GM12873 (cell line): Measurements from ENCODE around the gene CYP20A1.

Source experiments
- CTCF ChIP-seq: IDR thresholded peaks from 2 replicates; pipeline ENCODE4 v1.5.1; 2012; ENCODE audit warnings: low read depth, mild to moderate bottlenecking, moderate library complexity, low read length, control low read depth; ENCODE audit not compliant: insufficient read depth; ENCODE audit errors: missing control alignments

The CYP20A1 gene

GRCh38 chr2:203327582-203327900, 88.7 kb downstream of the CYP20A1 start:
- TF ChIP-seq CTCF = no peak

DNA sequence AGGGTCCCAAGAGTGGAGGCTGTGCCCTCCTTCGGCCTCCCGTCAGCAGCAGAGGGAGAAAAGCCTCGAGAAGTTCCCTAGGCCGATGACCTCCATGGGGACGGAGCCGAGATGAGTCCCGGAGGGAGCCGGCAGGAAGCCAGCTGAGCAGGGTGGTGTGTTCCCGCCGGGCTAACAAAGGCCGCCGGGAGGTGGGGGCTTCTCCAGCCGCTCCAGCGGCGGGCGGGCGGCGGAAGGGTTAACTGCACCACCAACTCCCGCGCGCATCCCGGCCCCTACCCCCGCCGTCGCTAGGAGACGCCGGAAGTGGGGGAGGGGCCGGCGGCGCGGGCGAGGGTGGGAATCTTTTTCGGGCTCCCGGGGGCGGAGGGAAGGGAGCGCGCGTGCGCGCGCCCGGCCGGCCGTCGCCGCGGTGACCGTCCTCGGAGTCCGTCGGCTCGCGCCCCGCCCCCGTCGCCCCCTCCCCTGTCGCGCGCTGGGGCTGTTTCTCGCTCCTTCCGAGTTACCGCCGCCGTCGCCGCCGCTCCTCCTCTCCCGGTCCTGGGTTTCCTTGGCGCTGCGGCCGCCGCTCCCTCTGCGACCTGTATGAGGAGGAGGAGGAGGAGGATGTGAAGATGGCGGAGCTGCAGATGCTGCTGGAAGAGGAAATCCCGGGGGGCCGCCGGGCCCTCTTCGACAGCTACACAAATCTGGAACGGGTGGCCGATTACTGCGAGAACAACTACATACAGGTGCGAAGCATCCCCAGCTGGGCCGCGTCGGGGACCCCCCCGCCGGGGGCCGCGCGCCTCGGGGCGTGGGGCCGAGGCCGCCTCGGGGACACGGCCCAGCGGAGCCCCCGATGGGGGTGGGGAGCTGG, 89.3 kb downstream of the CYP20A1 start, which contains the start of gene ABI2:
TSS of gene ABI2 (plus strand) at position 494 of the 859 bp plus-strand sequence. CDS start at position 615, 121 bp downstream.
- no peak for TF ChIP-seq CTCF

- no peak for TF ChIP-seq CTCF
Measured at GRCh38 chr2:203328760-203329540, 90.1 kb downstream of the CYP20A1 start.

GRCh38 chr2:203330434-203330833, 91.6 kb downstream of the CYP20A1 start:
- TF ChIP-seq CTCF = no peak

- TF ChIP-seq CTCF = no peak
Measured at GRCh38 chr2:203338322-203338721, 99.5 kb downstream of the CYP20A1 start.

GRCh38 chr2:203340791-203341487, 102.1 kb downstream of the CYP20A1 start:
- no peak for TF ChIP-seq CTCF
